Choroid plexus epithelial cell (primary cell): ENCODE measurements around the gene TBC1D9.

Experiments
- DNase-seq: peaks from one replicate; pipeline ENCODE4 v3.0.0-alpha.2; 2010; ENCODE audit warnings: low read depth
- H3K4me3 ChIP-seq: 2 replicates; pipeline ENCODE4 v1.5.1; 2011; ENCODE audit warnings: low read depth, mild to moderate bottlenecking, control low read depth, low read length, moderate library complexity
- CTCF ChIP-seq: conservative IDR thresholded peaks from 2 replicates; pipeline ENCODE4 v1.5.1; 2011; ENCODE audit warnings: low read depth, mild to moderate bottlenecking, control low read depth, inconsistent platforms, low read length, moderate library complexity

Gene TBC1D9

GRCh38 chr4:140688711-140689598 is 67.2 kb downstream of the TBC1D9 start:
- no peak for TF ChIP-seq CTCF
- no peak overlapping the region for H3K4me3 ChIP-seq
- DNase-seq: peak; percentile 48

- TF ChIP-seq CTCF: no peak
- no peak overlapping the region for H3K4me3 ChIP-seq
- DNase-seq: no peak
Measured at GRCh38 chr4:140686796-140687195, 69.4 kb downstream of the TBC1D9 start.

DNA sequence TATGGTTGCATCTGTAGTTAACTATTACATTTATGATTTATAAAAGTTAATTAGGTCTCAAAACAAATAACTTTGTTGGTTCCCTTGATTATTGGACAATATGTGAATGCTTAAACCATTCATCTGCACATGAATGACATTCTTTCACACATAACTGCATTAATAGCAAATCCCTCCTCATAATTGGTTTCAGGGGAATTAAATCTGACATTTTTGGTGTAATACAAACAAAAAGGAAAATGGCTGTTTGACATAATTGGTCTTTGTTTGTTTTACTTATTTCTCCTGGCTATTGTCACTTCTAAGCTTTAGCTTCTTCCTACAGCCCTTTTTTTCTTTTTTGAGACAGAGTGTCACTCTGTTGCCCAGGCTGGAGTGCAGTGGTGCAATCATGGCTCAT is 71.9 kb downstream of the TBC1D9 start:
- H3K4me3 ChIP-seq: no peak overlapping the region
- no peak for DNase-seq
- no peak for TF ChIP-seq CTCF

GRCh38 chr4:140681201-140681600 is 75.0 kb downstream of the TBC1D9 start:
- H3K4me3 ChIP-seq: no peak overlapping the region
- no peak for TF ChIP-seq CTCF
- DNase-seq: no peak

- no peak overlapping the region for H3K4me3 ChIP-seq
- DNase-seq: no peak
- no peak for TF ChIP-seq CTCF
Measured at GRCh38 chr4:140680686-140681085, 75.5 kb downstream of the TBC1D9 start.

DNA sequence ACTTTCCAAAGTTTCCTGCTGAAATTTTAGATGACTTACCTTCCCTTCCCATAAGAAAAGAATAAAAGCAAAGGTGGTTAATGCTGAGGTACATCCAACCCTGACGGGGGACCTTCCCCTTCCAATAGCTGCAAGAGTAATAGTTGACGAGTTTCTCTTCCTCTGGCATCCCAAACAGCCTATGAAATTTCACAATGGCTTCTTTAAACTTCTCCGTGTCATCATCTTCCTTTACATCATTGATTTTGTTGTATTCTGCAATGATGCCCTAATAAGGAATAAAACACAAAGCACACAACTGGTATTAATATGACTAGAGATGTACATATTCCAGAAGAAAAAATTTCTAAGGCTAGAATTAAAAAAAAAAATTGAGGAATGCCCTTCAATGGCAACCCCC is 76.6 kb downstream of the TBC1D9 start:
- TF ChIP-seq CTCF: no peak
- H3K4me3 ChIP-seq: no peak overlapping the region
- no peak for DNase-seq
